ENCODE data around the gene GPR31.

The GPR31 gene

GRCh38 chr6:167165858-167166471 lies 8.2 kb upstream of the GPR31 start:
- DNase-seq: no peak

GRCh38 chr6:167164261-167164660 lies 6.5 kb upstream of the GPR31 start:
- no peak for DNase-seq

- no peak for DNase-seq
Observed at GRCh38 chr6:167163476-167164011, 5.8 kb upstream of the GPR31 start.

- DNase-seq: no peak
Observed at GRCh38 chr6:167162591-167162990, 4.8 kb upstream of the GPR31 start.

- DNase-seq: no peak
Observed at GRCh38 chr6:167161851-167162467, 4.2 kb upstream of the GPR31 start.

GRCh38 chr6:167157414-167157813 lies 366 bp downstream of the GPR31 start:
- no peak for DNase-seq

- no peak for DNase-seq
Observed at GRCh38 chr6:167154895-167155294, 2.9 kb downstream of the GPR31 start.

- no peak for DNase-seq
Observed at GRCh38 chr6:167154291-167154690, 3.5 kb downstream of the GPR31 start.

- no peak for DNase-seq
Observed at GRCh38 chr6:167153521-167153959, 4.2 kb downstream of the GPR31 start.

GRCh38 chr6:167152862-167153261 lies 4.9 kb downstream of the GPR31 start:
- DNase-seq: no peak

- no peak for DNase-seq
Observed at GRCh38 chr6:167151648-167152047, 6.1 kb downstream of the GPR31 start.

GRCh38 chr6:167150941-167151549 lies 6.7 kb downstream of the GPR31 start:
- DNase-seq: no peak

- DNase-seq: no peak
Observed at GRCh38 chr6:167148997-167149396, 8.8 kb downstream of the GPR31 start.

GRCh38 chr6:167148021-167148420 lies 9.8 kb downstream of the GPR31 start:
- no peak for DNase-seq

- no peak for DNase-seq
Observed at GRCh38 chr6:167146977-167147376, 10.8 kb downstream of the GPR31 start.

- DNase-seq: no peak
Observed at GRCh38 chr6:167146135-167146534, 11.6 kb downstream of the GPR31 start.

GRCh38 chr6:167145461-167145860 lies 12.3 kb downstream of the GPR31 start:
- no peak for DNase-seq

GRCh38 chr6:167143041-167143440 lies 14.7 kb downstream of the GPR31 start:
- no peak for DNase-seq

GRCh38 chr6:167142433-167142761 lies 15.4 kb downstream of the GPR31 start:
- DNase-seq: no peak

GRCh38 chr6:167141667-167142432 lies 15.9 kb downstream of the GPR31 start:
- peak; percentile 3 for DNase-seq

- no peak for DNase-seq
Observed at GRCh38 chr6:167140589-167141474, 16.9 kb downstream of the GPR31 start.

GRCh38 chr6:167139761-167140160 lies 18.0 kb downstream of the GPR31 start:
- DNase-seq: no peak

- DNase-seq: peak; percentile 15
Observed at GRCh38 chr6:167137881-167138280, 19.9 kb downstream of the GPR31 start.
